Right lobe of liver (tissue), 4 donors: ENCODE data around the gene CAT.

Experiments
- CTCF ChIP-seq, 4 donors: fragments of 200-600 bp in 3 of 4; fragments of 450-650 bp in 1 of 4; IDR thresholded peaks; one replicate each; pipeline versions ENCODE4 v1.5.1 to v1.8.0; 2016 to 2022; ENCODE audit warnings: antibody characterized with exemption in 4 of 4, mild to moderate bottlenecking in 2 of 4
- POLR2A ChIP-seq: fragments of 450-650 bp; IDR thresholded peaks from one replicate; pipeline ENCODE4 v1.6.1; 2017; ENCODE audit warnings: antibody characterized with exemption, mild to moderate bottlenecking
- donor health status: DM: no; HTN: no; CAD: no.
- donor health status: DM: no; HTN: no; CAD: no.
- donor health status: DM: no; HTN: yes; CAD: no.

DNA sequence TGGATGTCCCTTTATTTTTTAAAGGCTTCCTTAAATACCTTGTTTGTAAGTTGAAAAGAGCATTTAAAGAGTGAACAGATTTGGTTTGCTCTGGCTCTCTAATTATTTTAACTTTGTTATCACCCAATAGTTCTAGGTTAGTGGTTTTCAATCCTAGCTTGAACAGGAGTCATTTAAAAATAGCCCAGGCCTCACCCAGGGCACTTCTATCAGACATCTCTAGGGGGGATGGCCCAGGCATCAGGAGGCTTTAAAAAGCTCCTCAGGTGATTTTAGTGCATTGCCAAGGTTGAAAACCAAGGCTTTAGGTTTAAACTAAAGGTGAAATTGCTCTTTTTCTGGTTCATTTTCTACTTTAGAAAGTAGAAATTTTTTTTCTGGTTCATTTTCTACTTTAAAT is 8.3 kb downstream of the CAT start:
- TF ChIP-seq CTCF (IDR thresholded peaks at IDR 0.05) (no peak), POLR2A (no peak)
